H9 (cell line): Measurements from ENCODE around the gene ADAT3. TPM values are rescaled to one million over a fixed set of nuclear protein-coding genes. Genes with fewer than 3 reads are reported as not detected.
"Not testable (repeated sequence)": the region's sequence is repeated elsewhere in the genome, so short reads cannot be mapped to it uniquely, and the experiment has no call there.

Experiments used
- DNase-seq: peaks from one replicate; pipeline ENCODE4 v3.0.0-alpha.2; 2017
- H2AFZ ChIP-seq: one replicate; pipeline ENCODE4 v1.6.1; 2013; ENCODE audit warnings: mild to moderate bottlenecking, low read length, control low read depth, moderate library complexity
- H2AK5ac ChIP-seq: 2 replicates; pipeline ENCODE4 v1.6.1; 2013; ENCODE audit warnings: low read length, control low read depth, mixed read lengths; ENCODE audit not compliant: insufficient read length
- H2BK120ac ChIP-seq: one replicate; pipeline ENCODE4 v1.6.1; 2013; ENCODE audit warnings: low read depth, mild to moderate bottlenecking, low read length, control low read depth, inconsistent platforms; ENCODE audit not compliant: poor library complexity, severe bottlenecking
- H2BK12ac ChIP-seq: 2 replicates; pipeline ENCODE4 v1.6.1; 2013; ENCODE audit warnings: low read length, control low read depth, mixed read lengths, low read depth; ENCODE audit not compliant: insufficient read length
- H2BK15ac ChIP-seq: 2 replicates; pipeline ENCODE4 v1.6.1; 2013; ENCODE audit warnings: low read depth, low read length, control low read depth
- H2BK20ac ChIP-seq: one replicate; pipeline ENCODE4 v1.6.1; 2013; ENCODE audit warnings: low read depth, mild to moderate bottlenecking, low read length, control low read depth, inconsistent platforms; ENCODE audit not compliant: poor library complexity, severe bottlenecking
- H2BK5ac ChIP-seq: 2 replicates; pipeline ENCODE4 v1.6.1; 2013; ENCODE audit warnings: low read length, control low read depth, mixed read lengths; ENCODE audit not compliant: insufficient read length
- H3K14ac ChIP-seq: 2 replicates; pipeline ENCODE4 v1.6.1; 2013; ENCODE audit warnings: low read length, control low read depth; ENCODE audit not compliant: insufficient read depth
- H3K18ac ChIP-seq: 2 replicates; pipeline ENCODE4 v1.6.1; 2013; ENCODE audit warnings: low read depth, mild to moderate bottlenecking, mixed read lengths, low read length, control low read depth; ENCODE audit not compliant: insufficient read length
- H3K23ac ChIP-seq: 2 replicates; pipeline ENCODE4 v1.6.1; 2013; ENCODE audit warnings: low read length, control low read depth, mixed read lengths, low read depth; ENCODE audit not compliant: insufficient read length
- H3K23me2 ChIP-seq: 2 replicates; pipeline ENCODE4 v1.6.1; 2013; ENCODE audit warnings: low read depth, mild to moderate bottlenecking, mixed read lengths, low read length, control low read depth; ENCODE audit not compliant: insufficient read length, poor library complexity, severe bottlenecking
- H3K27ac ChIP-seq: 2 replicates; pipeline ENCODE4 v1.5.1; 2013; ENCODE audit warnings: low read length, control low read depth, mixed read lengths, low read depth; ENCODE audit not compliant: insufficient read length
- H3K27me3 ChIP-seq: 2 replicates; pipeline ENCODE4 v1.6.1; 2013; ENCODE audit warnings: low read length, control low read depth, inconsistent platforms; ENCODE audit not compliant: insufficient read depth
- H3K4ac ChIP-seq: 2 replicates; pipeline ENCODE4 v1.6.1; 2013; ENCODE audit warnings: low read depth, mild to moderate bottlenecking, control low read depth, inconsistent platforms, low read length, moderate library complexity
- H3K4me1 ChIP-seq: 2 replicates; pipeline ENCODE4 v1.6.1; 2013; ENCODE audit warnings: low read length, control low read depth, inconsistent platforms; ENCODE audit not compliant: insufficient read depth
- H3K4me2 ChIP-seq: 2 replicates; pipeline ENCODE4 v1.6.1; 2013; ENCODE audit warnings: low read length, control low read depth, mixed read lengths; ENCODE audit not compliant: insufficient read length, insufficient read depth
- H3K56ac ChIP-seq: 2 replicates; pipeline ENCODE4 v1.6.1; 2013; ENCODE audit warnings: low read depth, mild to moderate bottlenecking, mixed read lengths, low read length, control low read depth; ENCODE audit not compliant: insufficient read length
- H3K79me1 ChIP-seq: 2 replicates; pipeline ENCODE4 v1.6.1; 2013; ENCODE audit warnings: low read depth, mild to moderate bottlenecking, moderate library complexity, low read length, control low read depth, inconsistent platforms; ENCODE audit not compliant: insufficient read depth, poor library complexity, severe bottlenecking
- H3K79me2 ChIP-seq: 2 replicates; pipeline ENCODE4 v1.6.1; 2013; ENCODE audit warnings: low read length, control low read depth, inconsistent platforms; ENCODE audit not compliant: insufficient read depth
- H3K9ac ChIP-seq: 2 replicates; pipeline ENCODE4 v1.6.1; 2013; ENCODE audit warnings: low read length, control low read depth, mixed read lengths; ENCODE audit not compliant: insufficient read length; ENCODE audit errors: extremely low read depth
- H3K9me3 ChIP-seq: one replicate; pipeline ENCODE4 v1.6.1; 2013; ENCODE audit warnings: low read depth, low read length, inconsistent platforms; ENCODE audit not compliant: control insufficient read depth
- H3T11ph ChIP-seq: one replicate; pipeline ENCODE4 v1.6.1; 2013; ENCODE audit warnings: mild to moderate bottlenecking, low read length, control low read depth, inconsistent platforms
- H4K20me1 ChIP-seq: one replicate; pipeline ENCODE4 v1.6.1; 2013; ENCODE audit not compliant: control insufficient read depth, insufficient read length, insufficient read depth
- H4K5ac ChIP-seq: 2 replicates; pipeline ENCODE4 v1.6.1; 2013; ENCODE audit warnings: low read depth, mild to moderate bottlenecking, mixed read lengths, low read length, control low read depth; ENCODE audit not compliant: insufficient read length
- H4K8ac ChIP-seq: replicated peaks from 2 replicates; pipeline ENCODE4 v1.6.1; 2013; ENCODE audit warnings: low read length, control low read depth, mixed read lengths, low read depth; ENCODE audit not compliant: insufficient read length
- H4K91ac ChIP-seq: 2 replicates; pipeline ENCODE4 v1.6.1; 2013; ENCODE audit warnings: low read depth, mild to moderate bottlenecking, moderate library complexity, mixed read lengths, low read length, control low read depth; ENCODE audit not compliant: insufficient read length
- H3K27ac Mint-ChIP-seq, 3 experiments: 2 replicates in 2 of 3; 3 replicates in 1 of 3; pipeline ENCODE4 v1.8.0; 2020 to 2021; ENCODE audit warnings: mixed read lengths in 3 of 3, mild to moderate bottlenecking in 1 of 3, moderate library complexity in 1 of 3
- H3K27me3 Mint-ChIP-seq: 2 replicates; pipeline ENCODE4 v1.8.0; 2021; ENCODE audit warnings: low read depth, mild to moderate bottlenecking, moderate library complexity, mixed read lengths
- H3K36me3 Mint-ChIP-seq, 3 experiments: 2 replicates in 2 of 3; 3 replicates in 1 of 3; pipeline ENCODE4 v1.8.0; 2020 to 2021; ENCODE audit warnings: low read depth in 3 of 3, mixed read lengths in 3 of 3; ENCODE audit not compliant: insufficient read depth in 1 of 3
- H3K4me1 Mint-ChIP-seq, 2 experiments: 2 replicates each; pipeline ENCODE4 v1.8.0; 2020; ENCODE audit warnings: mixed read lengths in 2 of 2
- H3K4me3 Mint-ChIP-seq, 2 experiments: 2 replicates in 1 of 2; 3 replicates in 1 of 2; pipeline ENCODE4 v1.8.0; 2020 to 2021; ENCODE audit warnings: mild to moderate bottlenecking in 2 of 2, mixed read lengths in 2 of 2, moderate library complexity in 1 of 2
- H3K9me3 Mint-ChIP-seq, 2 experiments: 2 replicates in 1 of 2; 3 replicates in 1 of 2; pipeline ENCODE4 v1.8.0; 2020; ENCODE audit warnings: mild to moderate bottlenecking in 2 of 2, mixed read lengths in 2 of 2, moderate library complexity in 1 of 2
- WGBS: extraction: QIAGEN DNeasy Blood & Tissue Kit; methylation state at CpG from one replicate; pipeline ENCODE4 v1.1.7; 2013; ENCODE audit warnings: missing lambda C conversion rate, low lambda C conversion rate, mixed read lengths; ENCODE audit not compliant: insufficient read length; ENCODE audit errors: extremely low coverage; 5-methylcytosine and 5-hydroxymethylcytosine counted together
- total RNA-seq: library from RNA; stranded (reverse); gene quantifications from 2 replicates; pipeline ENCODE4 v1.2.1, GENCODE V29; 2021
- TF ChIP-seq, protein P1 (sequence below): fragments of 200-600 bp; sonication (generic); conservative IDR thresholded peaks from 3 replicates; pipeline ENCODE4 v1.8.0; 2021; ENCODE audit warnings: antibody characterized with exemption, mild to moderate bottlenecking

Gene ADAT3
- total RNA-seq, 1 experiment from 2014 or later, result 12.2 TPM

DNA sequence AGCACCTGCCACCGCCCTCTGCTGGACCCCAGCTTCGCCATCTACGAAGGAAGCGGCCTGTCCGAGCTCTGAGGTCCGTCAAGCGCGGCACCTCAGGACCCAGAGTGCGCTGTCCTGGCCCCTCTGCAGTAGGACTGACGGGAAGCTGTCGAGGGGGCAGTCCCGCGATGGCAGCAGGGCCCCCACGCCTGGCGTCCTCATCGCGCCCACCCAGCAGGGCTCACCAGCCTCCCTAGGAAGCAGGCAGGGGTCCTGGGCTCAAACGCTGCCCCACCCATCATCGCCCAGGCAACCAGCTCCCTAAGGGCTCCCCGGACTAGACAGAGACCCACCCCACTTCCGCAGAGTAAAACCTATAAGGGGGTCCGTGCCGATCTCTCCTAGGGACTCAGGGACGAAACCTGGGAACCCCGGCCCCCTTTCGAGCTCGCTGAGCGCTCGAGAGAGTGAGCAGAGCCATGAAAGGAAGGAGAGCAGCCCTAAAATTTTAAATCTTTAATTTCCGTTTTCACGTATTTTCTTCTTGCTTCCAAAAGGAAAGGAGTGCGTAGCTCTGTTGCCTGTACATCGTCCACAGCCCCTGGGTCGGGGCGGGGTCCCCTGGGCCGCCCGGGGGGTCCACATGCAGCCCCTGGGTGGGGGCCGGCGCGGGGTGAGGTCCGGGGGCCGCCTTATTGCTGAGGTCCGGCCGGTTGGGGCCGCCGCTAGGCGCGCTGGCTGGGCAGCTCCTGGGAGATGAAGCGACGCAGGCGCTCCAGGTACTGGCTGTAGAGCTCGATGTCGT, 28.5 kb upstream of the ADAT3 start:
- DNase-seq, H2BK20ac ChIP-seq, H4K8ac ChIP-seq, H4K20me1 ChIP-seq, H3K9me3 Mint-ChIP-seq, H3K79me2 ChIP-seq, H3K27me3 ChIP-seq, H4K5ac ChIP-seq, H2BK15ac ChIP-seq, H2BK5ac ChIP-seq, H3K79me1 ChIP-seq, H3K9me3 ChIP-seq, H3K56ac ChIP-seq, H3K27me3 Mint-ChIP-seq, H3K4ac ChIP-seq, H3K27ac ChIP-seq, H3T11ph ChIP-seq, H3K36me3 Mint-ChIP-seq, H2BK12ac ChIP-seq, H2BK120ac ChIP-seq, H4K91ac ChIP-seq, H2AK5ac ChIP-seq, H3K23ac ChIP-seq, H3K4me1 ChIP-seq, H2AFZ ChIP-seq: not testable (repeated sequence)
- Histone ChIP-seq H3K14ac (peak overlapping the region; percentile 79; the same call in 1 of the 2 replicates), H3K23me2 (peaks cover 21% of the 10 kb centered on the region), H3K18ac (peak overlapping the region; percentile 71), H3K9ac (peak overlapping the region; percentile 56), H3K4me2 (peak overlapping the region; percentile 85)
- peak overlapping the region; percentile 98 to 99 for H3K4me3 Mint-ChIP-seq
- WGBS, result no CpG with 5 or more reads among the region's 53 CpGs
- peak overlapping the region in 1 of 3 experiments; percentile 57; a peak in 2 of 7 replicates for H3K27ac Mint-ChIP-seq
- TF ChIP-seq, protein P1, sequence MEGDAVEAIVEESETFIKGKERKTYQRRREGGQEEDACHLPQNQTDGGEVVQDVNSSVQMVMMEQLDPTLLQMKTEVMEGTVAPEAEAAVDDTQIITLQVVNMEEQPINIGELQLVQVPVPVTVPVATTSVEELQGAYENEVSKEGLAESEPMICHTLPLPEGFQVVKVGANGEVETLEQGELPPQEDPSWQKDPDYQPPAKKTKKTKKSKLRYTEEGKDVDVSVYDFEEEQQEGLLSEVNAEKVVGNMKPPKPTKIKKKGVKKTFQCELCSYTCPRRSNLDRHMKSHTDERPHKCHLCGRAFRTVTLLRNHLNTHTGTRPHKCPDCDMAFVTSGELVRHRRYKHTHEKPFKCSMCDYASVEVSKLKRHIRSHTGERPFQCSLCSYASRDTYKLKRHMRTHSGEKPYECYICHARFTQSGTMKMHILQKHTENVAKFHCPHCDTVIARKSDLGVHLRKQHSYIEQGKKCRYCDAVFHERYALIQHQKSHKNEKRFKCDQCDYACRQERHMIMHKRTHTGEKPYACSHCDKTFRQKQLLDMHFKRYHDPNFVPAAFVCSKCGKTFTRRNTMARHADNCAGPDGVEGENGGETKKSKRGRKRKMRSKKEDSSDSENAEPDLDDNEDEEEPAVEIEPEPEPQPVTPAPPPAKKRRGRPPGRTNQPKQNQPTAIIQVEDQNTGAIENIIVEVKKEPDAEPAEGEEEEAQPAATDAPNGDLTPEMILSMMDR, result peak; percentile 51; the same call in 1 of the 3 replicates
- peaks cover 14 to 15% of the 10 kb centered on the region in 2 experiments for H3K4me1 Mint-ChIP-seq

DNA sequence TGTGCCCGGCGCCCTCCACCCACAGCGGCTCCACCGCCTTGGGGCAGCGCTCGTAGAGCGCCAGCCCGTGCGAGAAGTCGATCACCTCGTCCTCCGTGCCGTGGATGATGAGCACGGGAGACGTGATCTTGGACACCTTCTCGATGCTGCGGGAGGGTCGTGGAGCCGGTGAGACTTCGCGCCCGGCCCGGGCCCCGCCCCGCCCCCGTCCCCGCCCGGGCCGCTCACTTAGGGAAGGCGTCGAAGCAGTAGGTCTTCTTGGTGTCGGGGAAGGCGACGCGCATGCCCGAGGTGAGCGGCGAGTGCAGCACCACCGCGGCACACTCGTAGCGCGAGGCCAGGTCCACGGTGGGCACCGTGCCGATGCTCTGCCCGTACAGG, 27.9 kb upstream of the ADAT3 start:
- not testable (repeated sequence) for H4K8ac ChIP-seq, H2BK20ac ChIP-seq, H3K18ac ChIP-seq, H3K27ac Mint-ChIP-seq, H3K14ac ChIP-seq, H4K91ac ChIP-seq, H3K27me3 ChIP-seq, H3K9me3 Mint-ChIP-seq, H3K27me3 Mint-ChIP-seq, H2BK5ac ChIP-seq, H3K56ac ChIP-seq, H3T11ph ChIP-seq, H2BK15ac ChIP-seq, H2BK120ac ChIP-seq, H3K4me3 Mint-ChIP-seq, H3K9me3 ChIP-seq, H3K23ac ChIP-seq, H4K5ac ChIP-seq, H4K20me1 ChIP-seq, H2AK5ac ChIP-seq, H3K9ac ChIP-seq, H2AFZ ChIP-seq, H3K4me1 ChIP-seq, H3K36me3 Mint-ChIP-seq, H2BK12ac ChIP-seq, H3K27ac ChIP-seq, H3K79me2 ChIP-seq, H3K4ac ChIP-seq, H3K79me1 ChIP-seq, H3K4me2 ChIP-seq
- H3K4me1 Mint-ChIP-seq, result peaks cover 17 to 18% of the 10 kb centered on the region in 2 experiments
- peaks cover 19% of the 10 kb centered on the region for H3K23me2 ChIP-seq
- WGBS, result no CpG with 5 or more reads among the region's 47 CpGs
- peak; percentile 38 for DNase-seq
